C4-2B (cell line): ENCODE measurements around the gene FAM117A.

Source experiments
- ZFX ChIP-seq: fragments of 450-650 bp; IDR thresholded peaks from 2 replicates; pipeline ENCODE4 v1.6.1; 2017
- TF ChIP-seq, protein P1 (sequence below): fragments of 450-650 bp; conservative IDR thresholded peaks from 2 replicates; pipeline ENCODE4 v1.5.1; 2017; ENCODE audit warnings: mild to moderate bottlenecking

GRCh38 chr17:49764559-49765180 lies 739 bp upstream of the FAM117A start:
- TF ChIP-seq, protein P1, sequence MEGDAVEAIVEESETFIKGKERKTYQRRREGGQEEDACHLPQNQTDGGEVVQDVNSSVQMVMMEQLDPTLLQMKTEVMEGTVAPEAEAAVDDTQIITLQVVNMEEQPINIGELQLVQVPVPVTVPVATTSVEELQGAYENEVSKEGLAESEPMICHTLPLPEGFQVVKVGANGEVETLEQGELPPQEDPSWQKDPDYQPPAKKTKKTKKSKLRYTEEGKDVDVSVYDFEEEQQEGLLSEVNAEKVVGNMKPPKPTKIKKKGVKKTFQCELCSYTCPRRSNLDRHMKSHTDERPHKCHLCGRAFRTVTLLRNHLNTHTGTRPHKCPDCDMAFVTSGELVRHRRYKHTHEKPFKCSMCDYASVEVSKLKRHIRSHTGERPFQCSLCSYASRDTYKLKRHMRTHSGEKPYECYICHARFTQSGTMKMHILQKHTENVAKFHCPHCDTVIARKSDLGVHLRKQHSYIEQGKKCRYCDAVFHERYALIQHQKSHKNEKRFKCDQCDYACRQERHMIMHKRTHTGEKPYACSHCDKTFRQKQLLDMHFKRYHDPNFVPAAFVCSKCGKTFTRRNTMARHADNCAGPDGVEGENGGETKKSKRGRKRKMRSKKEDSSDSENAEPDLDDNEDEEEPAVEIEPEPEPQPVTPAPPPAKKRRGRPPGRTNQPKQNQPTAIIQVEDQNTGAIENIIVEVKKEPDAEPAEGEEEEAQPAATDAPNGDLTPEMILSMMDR = no peak
- TF ChIP-seq ZFX = no peak
